Endothelial cell of umbilical vein (primary cell): Measurements from ENCODE around the gene KCTD5. TPM values are rescaled to one million over a fixed set of nuclear protein-coding genes. Genes with fewer than 3 reads are reported as not detected.

ENCODE experiments used
- BruUV-seq: library from RNA; stranded (reverse); fragments of 400-500 nt; replicated peaks from 2 replicates; lab custom pipeline; 2021; lab: Mats Ljungman, UMichigan
- CTCF ChIA-PET: fragments of 300-600, 350-600 bp; sonication (Branson Sonifier 250); formaldehyde crosslinking; loops from one replicate; lab custom pipeline; 2021; ENCODE audit warnings: antibody characterized with exemption, inconsistent platforms; lab: Charles Lee
- POLR2A ChIA-PET: fragments of 300-600, 350-600 bp; sonication (Branson Sonifier 250); formaldehyde crosslinking; loops from one replicate; lab custom pipeline; 2021; ENCODE audit warnings: antibody characterized with exemption, inconsistent platforms; lab: Charles Lee
- DNase-seq: peaks from one replicate; pipeline ENCODE4 v3.0.0-alpha.2; 2011; ENCODE audit warnings: low read depth, low spot score
- FAIRE-seq: peaks from 2 replicates; lab custom pipeline; 2011; peaks lifted over from hg19 to GRCh38; lab: Jason Lieb, UNC
- H2AFZ ChIP-seq: 2 replicates; pipeline ENCODE4 v1.6.0; 2012; ENCODE audit warnings: low read depth, low read length, control low read depth, inconsistent platforms
- H3K27ac ChIP-seq: 2 replicates; pipeline ENCODE4 v1.5.1; 2011; ENCODE audit warnings: low read depth, mild to moderate bottlenecking, control low read depth, low read length, moderate library complexity; ENCODE audit not compliant: insufficient read depth
- H3K27me3 ChIP-seq, 2 experiments: 2 replicates each; pipeline versions ENCODE4 v1.6.0 to v1.6.1; 2011; ENCODE audit warnings: low read length in 2 of 2, mixed read lengths in 1 of 2; ENCODE audit not compliant: control insufficient read depth in 2 of 2, insufficient read depth in 2 of 2
- H3K36me3 ChIP-seq, 2 experiments: 2 replicates in 1 of 2; 3 replicates in 1 of 2; pipeline ENCODE4 v1.5.1; 2011; ENCODE audit warnings: low read length in 2 of 2, mild to moderate bottlenecking in 1 of 2, moderate library complexity in 1 of 2; ENCODE audit not compliant: control insufficient read depth in 2 of 2, insufficient read depth in 2 of 2; ENCODE audit errors: extremely low read depth in 1 of 2
- H3K4me1 ChIP-seq: 3 replicates; pipeline ENCODE4 v1.5.1; 2011; ENCODE audit warnings: mild to moderate bottlenecking, low read length; ENCODE audit not compliant: control insufficient read depth, insufficient read depth; ENCODE audit errors: extremely low read depth
- H3K4me2 ChIP-seq: 2 replicates; pipeline ENCODE4 v1.6.1; 2011; ENCODE audit warnings: low read length, control low read depth, mixed read lengths; ENCODE audit not compliant: insufficient read depth
- H3K4me3 ChIP-seq, 3 experiments: fragments of 200-600 bp in 1 of 3; sonication (generic), shearing (Covaris generic) in 1 of 3; replicated peaks in 1 of 3; 2 replicates each; pipeline ENCODE4 v1.5.1; 2011 to 2016; ENCODE audit warnings: control low read depth in 3 of 3, low read length in 3 of 3, mild to moderate bottlenecking in 2 of 3, inconsistent platforms in 1 of 3, low read depth in 1 of 3, moderate library complexity in 1 of 3; ENCODE audit not compliant: insufficient read depth in 1 of 3
- H3K79me2 ChIP-seq: 2 replicates; pipeline ENCODE4 v1.6.0; 2012; ENCODE audit warnings: low read length, inconsistent platforms; ENCODE audit not compliant: control insufficient read depth, insufficient read depth
- H3K9ac ChIP-seq: replicated peaks from 2 replicates; pipeline ENCODE3; 2011; ENCODE audit warnings: low read length, control low read depth; ENCODE audit not compliant: insufficient read depth; ENCODE audit errors: extremely low read depth
- H3K9me1 ChIP-seq: replicated peaks from 3 replicates; pipeline ENCODE4 v1.6.0; 2011; ENCODE audit warnings: mild to moderate bottlenecking, low read length; ENCODE audit not compliant: control insufficient read depth, insufficient read depth; ENCODE audit errors: extremely low read depth
- H3K9me3 ChIP-seq: replicated peaks from 2 replicates; pipeline ENCODE4 v1.5.1; 2012; ENCODE audit warnings: low read length, inconsistent platforms; ENCODE audit not compliant: control insufficient read depth, insufficient read depth
- H4K20me1 ChIP-seq: replicated peaks from 2 replicates; pipeline ENCODE3; 2011; ENCODE audit warnings: mild to moderate bottlenecking, low read length; ENCODE audit not compliant: control insufficient read depth, insufficient read depth; ENCODE audit errors: extremely low read depth
- CTCF ChIP-seq, 2 donors: IDR thresholded peaks; 1 replicate in 1 of 2; 2 replicates in 1 of 2; pipeline ENCODE4 v1.5.1; 2011; ENCODE audit warnings: low read length in 2 of 2, mild to moderate bottlenecking in 2 of 2, moderate library complexity in 2 of 2, control low read depth in 1 of 2, inconsistent platforms in 1 of 2, low read depth in 1 of 2; ENCODE audit not compliant: insufficient read depth in 1 of 2; ENCODE audit errors: extremely low read depth in 1 of 2
- EZH2 ChIP-seq: IDR thresholded peaks from 2 replicates; pipeline ENCODE4 v1.6.1; 2012; ENCODE audit warnings: borderline replicate concordance, low read depth, mild to moderate bottlenecking, moderate library complexity, low read length, inconsistent platforms; ENCODE audit not compliant: severe bottlenecking
- FOS ChIP-seq: IDR thresholded peaks from 2 replicates; pipeline ENCODE4 v1.6.1; 2011; ENCODE audit warnings: mild to moderate bottlenecking, low read length, moderate library complexity, borderline replicate concordance; ENCODE audit not compliant: insufficient read depth
- GATA2 ChIP-seq: IDR thresholded peaks from 2 replicates; pipeline ENCODE4 v1.7.0; 2011; ENCODE audit warnings: low read depth, mild to moderate bottlenecking, moderate library complexity, mixed read lengths, low read length; ENCODE audit not compliant: insufficient read length, insufficient read depth
- JUN ChIP-seq: IDR thresholded peaks from 2 replicates; pipeline ENCODE4 v1.6.1; 2011; ENCODE audit warnings: borderline replicate concordance, low read depth; ENCODE audit not compliant: insufficient read length, insufficient read depth
- MAX ChIP-seq: IDR thresholded peaks from 2 replicates; pipeline ENCODE4 v1.6.1; 2011; ENCODE audit not compliant: insufficient read depth, insufficient read length
- MYC ChIP-seq: IDR thresholded peaks from one replicate; pipeline ENCODE4 v1.6.1; 2011; ENCODE audit warnings: mild to moderate bottlenecking, low read depth, low read length
- POLR2A ChIP-seq: IDR thresholded peaks from 2 replicates; pipeline ENCODE4 v1.6.1; 2012; ENCODE audit warnings: low read depth, mild to moderate bottlenecking, control low read depth, low read length
- POLR2AphosphoS5 ChIP-seq: IDR thresholded peaks from 2 replicates; pipeline ENCODE4 v1.6.1; 2012; ENCODE audit warnings: low read depth, mild to moderate bottlenecking, control low read depth, low read length, moderate library complexity; ENCODE audit not compliant: insufficient read depth
- dilution Hi-C: fragments of 300-500 bp; cut with MboI; formaldehyde crosslinking; loops from one replicate; pipeline ENCODE4 v1.15.0; 2019; ENCODE audit warnings: low sequenced_read_pairs; ENCODE audit not compliant: extremely low pct_ligation_motif_present
- intact Hi-C: fragments of 100-400 bp; cut with micrococcal nuclease; formaldehyde crosslinking; loops from one replicate; pipeline ENCODE4 v1.10.0; 2022
- polyA plus RNA-seq, 4 experiments: library from polyadenylated mRNA; depleted of rRNA in 3 of 4; stranded (reverse) in 3 of 4; unstranded in 1 of 4; fragments of >200 nt; gene quantifications; 2 replicates each; pipeline versions ENCODE4 v1.2.1 to v1.2.3, GENCODE V29; 2011 to 2012; ENCODE audit warnings: missing spikeins in 1 of 4
- total RNA-seq: library from RNA; stranded (reverse); gene quantifications from 2 replicates; pipeline ENCODE4 v1.2.3, GENCODE V29; 2021

Gene KCTD5
- total and polyA plus RNA-seq, 2 donors (not counting 3 experiments of a cell fraction or from before 2014, with no cell fraction given) = 32.2 to 42.0 TPM

- Histone ChIP-seq H3K4me2 (no peak overlapping the region), H3K27ac (no peak overlapping the region), H3K9ac (no peak overlapping the region), H3K36me3 (no peaks in the 10 kb centered on the region), H3K79me2 (peaks cover 11% of the 10 kb centered on the region), H3K9me1 (no peaks in the 10 kb centered on the region), H3K9me3 (no peaks in the 10 kb centered on the region), H3K4me3 (no peak overlapping the region), H3K4me1 (peaks cover 8% of the 10 kb centered on the region), H4K20me1 (peaks cover under 1% of the 10 kb centered on the region), H2AFZ (no peak overlapping the region), H3K27me3 (no peaks in the 10 kb centered on the region)
- no TSS peak for BruUV-seq
- TF ChIP-seq FOS (no peak), GATA2 (no peak), JUN (no peak), MAX (no peak), POLR2AphosphoS5 (no peak), CTCF (IDR thresholded peaks at IDR 0.05; ENCODE audit: extremely low read depth in 1 of 2, insufficient read depth in 1 of 2, low read depth in 1 of 2, low read length in 2 of 2) (no peak), EZH2 (no peak), POLR2A (no peak), MYC (no peak)
- FAIRE-seq = no peak
- ChIA-PET POLR2A (no interaction called here), CTCF (no interaction called here)
- dilution Hi-C loops (no loop called here), intact Hi-C loops (no loop called here)
- DNase-seq = no peak
Measured at GRCh38 chr16:2748757-2749455, 66.6 kb downstream of the KCTD5 start.
